Osteoblast (primary cell): ENCODE results near the gene SCN2B. TPM values are rescaled to one million over a fixed set of nuclear protein-coding genes. Genes with fewer than 3 reads are reported as not detected.

Source experiments
- DNase-seq: peaks from one replicate; pipeline ENCODE4 v3.0.0; 2011; ENCODE audit warnings: low spot score, mixed read lengths; ENCODE audit not compliant: insufficient read length; ENCODE audit errors: missing footprints
- H2AFZ ChIP-seq: 2 replicates; pipeline ENCODE4 v1.6.0; 2011; ENCODE audit warnings: mild to moderate bottlenecking, low read length
- H3K27ac ChIP-seq: 2 replicates; pipeline ENCODE4 v1.5.1; 2011; ENCODE audit warnings: mild to moderate bottlenecking, low read depth, low read length, moderate library complexity
- H3K27me3 ChIP-seq: 2 replicates; pipeline ENCODE4 v1.6.0; 2012; ENCODE audit warnings: mild to moderate bottlenecking, control low read depth, inconsistent platforms, low read length, moderate library complexity; ENCODE audit not compliant: insufficient read depth
- H3K36me3 ChIP-seq: 2 replicates; pipeline ENCODE4 v1.5.1; 2011; ENCODE audit warnings: mild to moderate bottlenecking, low read length, control low read depth, moderate library complexity; ENCODE audit not compliant: insufficient read depth
- H3K4me1 ChIP-seq: 2 replicates; pipeline ENCODE4 v1.5.1; 2011; ENCODE audit warnings: mild to moderate bottlenecking, low read length, control low read depth, moderate library complexity; ENCODE audit not compliant: insufficient read depth
- H3K4me2 ChIP-seq: 2 replicates; pipeline ENCODE4 v1.6.0; 2011; ENCODE audit warnings: mild to moderate bottlenecking, low read length; ENCODE audit not compliant: insufficient read depth
- H3K4me3 ChIP-seq: fragments of 200-600 bp; sonication (generic); 3 replicates; pipeline ENCODE4 v1.5.1; 2012; ENCODE audit warnings: mild to moderate bottlenecking, low read length, inconsistent platforms; ENCODE audit not compliant: insufficient read depth
- H3K79me2 ChIP-seq: 2 replicates; pipeline ENCODE4 v1.6.0; 2012; ENCODE audit warnings: mild to moderate bottlenecking, low read length, control low read depth, inconsistent platforms; ENCODE audit not compliant: insufficient read depth
- H3K9me3 ChIP-seq: 2 replicates; pipeline ENCODE4 v1.5.1; 2011; ENCODE audit warnings: low read depth, low read length, control low read depth
- H4K20me1 ChIP-seq: 2 replicates; pipeline ENCODE4 v1.6.0; 2012; ENCODE audit warnings: mild to moderate bottlenecking, low read length, control low read depth; ENCODE audit not compliant: insufficient read depth
- CTCF ChIP-seq: IDR thresholded peaks from 2 replicates; pipeline ENCODE4 v1.5.1; 2011; ENCODE audit warnings: mild to moderate bottlenecking, low read depth, low read length, moderate library complexity; ENCODE audit errors: extremely low read depth
- total RNA-seq: library from RNA; depleted of rRNA; stranded (reverse); fragments of >200 nt; gene quantifications from 2 replicates; pipeline ENCODE4 v1.2.3, GENCODE V29; 2012

Gene SCN2B
- total RNA-seq, 1 donor: not detected

GRCh38 chr11:118199135-118199534, 22.7 kb upstream of the SCN2B start:
- TF ChIP-seq CTCF: no peak
- Histone ChIP-seq H3K36me3 (no peaks in the 10 kb centered on the region), H3K79me2 (no peaks in the 10 kb centered on the region), H3K4me1 (no peaks in the 10 kb centered on the region), H2AFZ (no peak overlapping the region), H3K27me3 (peaks cover 25% of the 10 kb centered on the region), H3K27ac (no peak overlapping the region), H4K20me1 (no peaks in the 10 kb centered on the region), H3K4me3 (no peak overlapping the region), H3K9me3 (no peaks in the 10 kb centered on the region), H3K4me2 (no peak overlapping the region)
- DNase-seq: no peak

DNA sequence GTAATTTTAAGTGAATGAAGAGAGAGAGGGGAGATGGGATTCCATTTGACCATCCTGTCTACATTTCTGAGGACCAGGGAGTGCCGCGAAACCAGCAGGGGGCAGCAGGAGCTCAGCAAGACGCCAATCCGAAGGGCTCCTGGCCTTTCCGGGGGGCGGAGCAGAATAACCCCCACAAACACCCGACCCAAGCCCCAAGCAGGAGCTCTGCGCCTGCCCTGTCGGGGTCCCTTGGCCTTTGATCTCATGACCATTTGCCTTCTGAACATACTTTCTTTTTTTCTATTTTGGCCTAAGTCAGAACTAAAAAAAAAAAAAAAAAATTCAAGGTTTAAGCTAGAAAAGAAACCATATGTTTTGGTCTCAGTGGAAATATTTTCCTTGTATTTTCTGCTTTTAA, 21.9 kb upstream of the SCN2B start:
- Histone ChIP-seq H3K79me2 (no peaks in the 10 kb centered on the region), H4K20me1 (no peaks in the 10 kb centered on the region), H3K27ac (no peak overlapping the region), H3K36me3 (no peaks in the 10 kb centered on the region), H3K4me3 (no peak overlapping the region), H2AFZ (no peak overlapping the region), H3K4me2 (no peak overlapping the region), H3K27me3 (peaks cover 25% of the 10 kb centered on the region), H3K9me3 (no peaks in the 10 kb centered on the region), H3K4me1 (no peaks in the 10 kb centered on the region)
- peak; percentile 84 for DNase-seq
- TF ChIP-seq CTCF: peak; percentile 88

GRCh38 chr11:118194835-118195627, 18.6 kb upstream of the SCN2B start:
- Histone ChIP-seq H4K20me1 (no peaks in the 10 kb centered on the region), H3K27ac (no peak overlapping the region)
- no peak for DNase-seq

More at GRCh38 chr11:118194835-118195627, 18.6 kb upstream of the SCN2B start:
- no peak for TF ChIP-seq CTCF
- no peaks in the 10 kb centered on the region for H3K79me2 ChIP-seq
- H3K9me3 ChIP-seq: no peaks in the 10 kb centered on the region
- no peak overlapping the region for H3K4me2 ChIP-seq
- peaks cover 14% of the 10 kb centered on the region for H3K27me3 ChIP-seq
- no peaks in the 10 kb centered on the region for H3K36me3 ChIP-seq
- H3K4me1 ChIP-seq: no peaks in the 10 kb centered on the region
- H2AFZ ChIP-seq: no peak overlapping the region
- H3K4me3 ChIP-seq: no peak overlapping the region
